ENCODE results near the gene CRABP1.
A peak's percentile ranks its signal among the peaks of the same experiment; 100 is the strongest.

CRABP1 gene

GRCh38 chr15:78340231-78341056 lies at the start of gene CRABP1:
TSS of gene CRABP1 (plus strand) at chr15:78340353. CDS start at chr15:78340429, 76 bp downstream.
- DNase-seq, result no peak

- no peak for DNase-seq
Measured at GRCh38 chr15:78291052-78291451, 49.1 kb upstream of the CRABP1 start.

DNA sequence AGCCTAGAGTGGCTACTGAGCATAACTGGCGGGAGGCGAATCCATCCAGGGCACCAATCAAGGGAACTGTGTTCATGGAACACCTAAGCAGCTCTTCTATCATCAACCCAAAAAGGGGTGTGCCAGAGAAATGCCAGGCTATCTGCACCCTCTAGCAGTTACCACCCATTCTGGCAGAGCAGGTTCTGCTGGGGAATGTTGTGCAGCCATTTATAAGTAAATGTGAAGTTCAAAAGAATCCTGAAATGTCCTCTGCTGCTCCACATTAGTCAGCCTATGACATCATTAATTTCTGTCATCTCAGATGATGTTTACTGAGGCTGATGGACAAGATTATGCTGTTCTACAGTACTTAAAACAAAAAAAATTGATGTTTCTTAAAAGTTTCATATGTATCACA lies 48.5 kb upstream of the CRABP1 start:
- no peak for DNase-seq

GRCh38 chr15:78292219-78292618 lies 47.9 kb upstream of the CRABP1 start:
- no peak for DNase-seq

GRCh38 chr15:78299101-78299930 lies 40.8 kb upstream of the CRABP1 start, which contains the start of gene SKIC8:
TSS of gene SKIC8 (minus strand) at chr15:78299609. CDS start at chr15:78295686, 3,923 bp downstream.
- DNase-seq, result peak; percentile 88

- no peak for DNase-seq
Measured at GRCh38 chr15:78301326-78301725, 38.8 kb upstream of the CRABP1 start.

- DNase-seq, result no peak
Measured at GRCh38 chr15:78301828-78302227, 38.3 kb upstream of the CRABP1 start.

- no peak for DNase-seq
Measured at GRCh38 chr15:78302579-78303312, 37.4 kb upstream of the CRABP1 start.

GRCh38 chr15:78304216-78305066 lies 35.7 kb upstream of the CRABP1 start:
- DNase-seq, result no peak

DNA sequence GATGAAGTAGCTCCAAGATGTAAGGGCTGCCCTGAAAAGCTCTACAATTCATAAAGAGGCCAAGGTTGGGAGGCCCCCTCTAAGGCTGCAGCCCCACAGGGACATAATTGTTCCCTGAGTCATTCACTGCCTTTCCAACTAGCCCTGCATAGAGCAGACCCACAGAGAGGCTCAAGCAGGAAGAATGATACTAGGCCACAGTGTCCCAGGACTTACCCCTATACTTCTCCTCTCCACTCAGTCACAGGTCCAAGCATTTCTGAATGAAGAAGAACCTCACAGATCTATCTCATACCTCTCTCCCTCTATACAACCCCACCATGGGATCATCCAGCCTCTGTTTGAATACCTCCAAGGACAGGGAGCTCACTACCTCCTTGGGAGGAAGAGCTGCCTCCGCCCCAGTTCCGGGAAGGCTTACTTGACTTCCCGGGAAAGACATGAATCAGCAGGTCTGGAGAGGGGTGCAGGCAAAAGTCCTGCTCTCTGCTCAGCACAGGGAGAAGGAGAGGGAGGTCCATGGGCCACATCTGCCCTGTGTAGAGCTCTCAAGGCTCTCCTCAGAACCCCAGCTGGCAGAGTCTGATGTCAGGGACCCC lies 33.9 kb upstream of the CRABP1 start:
- DNase-seq, result no peak

DNA sequence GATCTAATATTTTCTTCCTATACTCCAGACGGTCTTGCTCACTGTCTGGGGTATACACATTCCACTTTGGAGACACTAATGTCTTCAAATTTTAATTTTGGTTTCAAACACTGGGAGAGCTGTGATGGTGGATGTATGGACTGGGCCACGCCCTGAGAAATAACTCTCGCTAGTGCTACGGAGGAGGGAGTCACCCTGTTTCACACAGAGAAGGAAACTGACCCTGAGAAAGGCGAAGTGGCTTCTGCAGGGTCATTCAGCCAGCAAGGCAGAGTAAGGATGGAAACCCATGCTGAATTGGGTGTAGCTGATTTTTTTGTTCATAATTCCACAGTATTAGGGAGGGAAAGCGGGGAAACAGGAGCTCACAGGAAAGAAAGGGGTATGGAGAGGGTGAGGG lies 32.2 kb upstream of the CRABP1 start:
- DNase-seq, result peak; percentile 6

DNA sequence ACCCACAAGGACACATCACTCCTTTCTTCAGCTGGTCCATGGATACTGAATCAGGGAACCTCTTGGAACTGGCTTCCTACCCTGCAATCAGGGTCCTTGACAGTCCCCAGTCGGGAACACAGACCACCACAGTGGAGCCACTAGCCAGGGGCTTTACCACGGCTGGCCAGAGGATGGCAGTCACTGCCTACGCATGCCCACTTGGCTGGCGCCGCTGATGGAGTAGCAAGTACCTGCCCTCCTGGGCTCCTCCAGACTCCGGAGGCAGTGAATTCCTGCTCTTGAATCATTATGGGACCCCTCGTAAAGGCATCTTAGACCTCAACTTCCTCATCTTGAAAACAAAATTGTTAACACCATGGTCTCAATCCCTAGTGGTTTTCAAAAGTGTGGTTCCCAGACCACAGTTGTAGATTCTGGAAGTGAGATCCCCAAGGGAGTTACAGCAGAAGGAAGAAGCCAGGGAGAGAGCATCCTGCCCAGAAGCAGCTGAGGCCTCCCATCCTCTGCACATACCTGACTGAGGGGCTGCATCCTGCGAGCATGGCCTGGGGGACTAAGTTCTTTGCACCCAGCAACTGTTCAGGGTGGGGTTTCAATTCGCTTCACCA lies 31.6 kb upstream of the CRABP1 start:
- peak; percentile 40 for DNase-seq

DNA sequence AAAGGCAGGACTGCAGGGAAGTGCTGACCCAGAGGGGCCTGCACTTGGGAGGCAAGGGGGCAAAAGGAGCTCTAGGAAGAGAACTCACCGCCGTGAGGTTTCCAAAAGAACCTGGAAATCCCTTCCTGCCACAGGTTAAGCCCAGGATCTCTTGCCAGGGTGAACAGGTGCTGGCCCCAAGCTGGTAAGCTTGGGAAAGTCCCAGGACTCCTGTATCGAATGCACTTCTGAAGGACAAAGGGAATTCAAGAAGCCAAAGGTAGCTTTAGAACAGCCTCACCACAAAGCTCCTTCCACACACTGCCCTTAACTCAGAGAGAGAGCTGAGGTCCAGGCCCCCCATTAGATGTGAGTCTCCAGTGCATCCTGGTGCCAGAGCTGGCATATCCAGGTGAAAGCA lies 28.9 kb upstream of the CRABP1 start:
- DNase-seq, result no peak

DNA sequence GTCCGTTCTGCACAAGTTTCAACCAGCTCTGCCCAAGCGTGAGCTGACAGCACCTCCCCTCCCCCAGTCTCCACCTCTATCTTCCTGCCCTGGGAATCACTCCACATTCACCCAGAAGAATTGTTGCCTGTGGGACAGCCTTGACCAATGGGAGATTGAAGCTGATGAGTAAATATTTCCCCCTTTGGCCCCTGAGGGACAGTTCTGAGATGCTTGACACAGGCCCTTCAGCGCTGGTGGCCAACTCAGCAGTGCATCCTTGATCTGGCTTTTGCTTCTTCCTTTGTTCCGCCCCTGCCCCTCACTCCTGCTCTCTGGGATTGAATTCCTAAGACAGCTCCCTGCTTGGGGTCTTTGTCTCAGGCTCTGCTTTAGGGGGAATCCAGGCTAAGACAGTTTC lies 27.6 kb upstream of the CRABP1 start:
- DNase-seq, result no peak

DNA sequence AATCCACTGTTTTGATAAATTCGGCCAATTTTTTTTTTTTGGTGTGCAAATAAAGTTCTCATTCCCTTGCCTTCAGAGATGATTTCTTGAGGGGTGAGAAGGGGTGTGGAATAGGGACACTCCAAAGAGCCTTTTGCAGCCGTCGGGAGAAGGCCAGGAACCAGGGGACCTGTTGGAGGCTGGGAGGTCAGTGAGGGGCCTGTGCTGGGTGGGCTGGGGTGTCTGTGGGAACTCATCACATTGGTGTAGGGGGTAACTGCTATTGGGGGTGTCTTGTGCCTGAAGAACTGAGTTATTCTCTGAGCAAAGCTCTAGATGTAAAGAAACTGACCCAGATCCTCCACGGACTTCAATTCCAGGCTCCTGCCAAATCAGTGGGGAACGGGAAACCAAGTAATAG lies 27.2 kb upstream of the CRABP1 start:
- DNase-seq, result no peak

DNA sequence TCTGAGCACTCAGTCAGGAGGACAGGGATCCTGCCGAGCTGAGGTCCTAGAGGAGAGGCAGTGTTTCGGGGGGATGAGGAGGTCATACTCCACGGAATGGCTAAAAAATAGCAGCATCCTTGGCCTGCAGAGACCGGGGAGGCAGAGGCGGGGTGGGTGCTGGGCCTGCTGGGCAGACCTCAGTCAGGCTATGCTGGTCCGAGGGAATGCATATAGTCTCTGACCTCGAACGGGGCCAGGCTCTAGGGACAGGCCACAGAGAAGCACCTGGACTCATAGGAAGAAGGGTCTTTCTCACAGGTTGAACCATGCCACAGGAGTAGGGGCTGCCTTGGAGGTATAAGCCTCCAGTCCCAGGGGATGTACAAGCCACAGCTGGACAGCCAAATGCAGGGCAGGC lies 26.8 kb upstream of the CRABP1 start:
- no peak for DNase-seq

DNA sequence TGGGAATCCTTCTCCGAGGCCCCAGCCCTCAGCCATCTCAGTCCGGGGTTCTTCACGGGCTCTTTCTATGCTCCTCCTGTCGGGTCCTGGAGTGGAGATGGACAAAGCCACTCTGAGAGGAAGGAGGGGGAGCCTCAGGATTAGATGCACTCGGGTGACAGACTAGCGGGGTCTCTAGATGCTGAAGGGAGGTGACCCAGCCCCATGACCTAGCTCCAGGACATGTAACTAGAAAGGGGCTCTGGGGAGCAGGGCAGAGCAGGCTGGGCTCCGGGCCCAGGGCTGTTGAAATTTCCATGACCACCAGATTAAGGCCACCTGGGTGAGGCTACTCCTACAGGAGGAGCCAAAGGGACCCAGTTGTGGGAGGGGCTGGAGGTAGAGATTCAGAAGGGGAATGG lies 26.0 kb upstream of the CRABP1 start:
- DNase-seq, result no peak

GRCh38 chr15:78315686-78316282 lies 24.4 kb upstream of the CRABP1 start:
- no peak for DNase-seq

DNA sequence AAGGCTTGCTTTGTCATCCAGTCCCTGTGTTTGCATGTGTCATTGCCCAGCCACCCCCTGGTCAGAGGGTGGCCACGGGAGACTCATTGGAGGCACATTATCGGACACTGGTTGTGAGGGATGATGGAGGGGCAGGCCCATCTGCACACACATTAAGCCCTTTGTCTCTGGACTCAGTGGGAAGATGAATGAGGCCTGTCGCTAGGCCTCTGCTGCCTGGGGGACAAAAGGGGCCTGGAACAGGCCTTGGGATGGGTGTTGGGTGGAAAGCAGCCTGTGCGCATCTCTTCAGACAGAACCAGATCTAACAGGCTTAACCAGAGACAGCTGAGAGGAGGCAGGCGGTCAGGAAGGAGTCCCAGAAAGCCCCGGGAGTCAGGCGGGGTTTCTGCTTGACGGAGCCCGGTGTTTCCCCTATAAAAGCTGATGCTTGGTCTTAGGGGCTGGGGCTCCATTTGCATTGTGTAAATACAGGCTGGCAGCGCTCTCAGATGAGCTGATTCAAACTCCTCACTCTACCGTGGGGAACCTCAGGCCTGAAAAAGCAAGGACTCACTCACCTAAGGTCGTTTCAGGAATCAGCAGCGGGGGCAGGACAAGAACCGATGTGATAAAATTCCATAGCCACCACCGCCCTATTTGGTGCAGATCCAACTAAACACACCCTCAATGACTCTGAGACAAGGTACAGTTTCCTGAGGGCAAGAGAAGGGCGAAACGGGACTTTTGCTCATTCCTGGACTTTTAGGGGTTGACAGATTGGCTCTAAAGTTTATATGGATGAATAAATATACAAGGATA lies 23.7 kb upstream of the CRABP1 start:
- no peak for DNase-seq

Measured in CD4-positive, alpha-beta T cell treated with Interferon gamma for 1 hour (primary cell).